GM12878 (cell line): ENCODE measurements around the gene LRRC8B. TPM values are rescaled to one million over a fixed set of nuclear protein-coding genes. Genes with fewer than 3 reads are reported as not detected.
A peak's percentile ranks its signal among the peaks of the same experiment; 100 is the strongest.

Source experiments
- ATAC-seq: fragments of 200-7000 bp; cut with Tn5 transposase; 3 replicates; pipeline ENCODE4 v1.9.1; 2020; ENCODE audit warnings: mild to moderate bottlenecking, moderate library complexity
- BruUV-seq: library from RNA; stranded (reverse); fragments of 400-500 nt; replicated peaks from 2 replicates; lab custom pipeline; 2021; lab: Mats Ljungman, UMichigan
- CTCF ChIA-PET: fragments of 300-600 bp; sonication (Branson Sonifier 250); formaldehyde crosslinking; extraction: SDS; loops from one replicate; lab custom pipeline; 2021; ENCODE audit warnings: inconsistent platforms; lab: Yijun Ruan, JAX
- POLR2A ChIA-PET: fragments of 350-600 bp; formaldehyde crosslinking; extraction: SDS; loops from one replicate; lab custom pipeline; 2021; ENCODE audit warnings: inconsistent platforms; lab: Charles Lee
- RAD21 ChIA-PET: fragments of 300-600 bp; sonication (Branson Sonifier 250); formaldehyde crosslinking; loops from one replicate; lab custom pipeline; 2023; ENCODE audit warnings: antibody characterized with exemption; ENCODE audit not compliant: unreplicated experiment; lab: Charles Lee
- SMC1A ChIA-PET: fragments of 300-600 bp; sonication (Branson Sonifier 250); formaldehyde crosslinking; loops from one replicate; lab custom pipeline; 2023; ENCODE audit not compliant: unreplicated experiment, uncharacterized antibody; lab: Charles Lee
- DNase-seq: peaks from one replicate; pipeline ENCODE4 v3.0.0-alpha.2; 2011; ENCODE audit warnings: low read depth, low spot score
- FAIRE-seq: peaks from 3 replicates; lab custom pipeline; 2011; peaks lifted over from hg19 to GRCh38; lab: Jason Lieb, UNC
- H2AFZ ChIP-seq: 2 replicates; pipeline ENCODE4 v1.6.0; 2011; ENCODE audit warnings: low read depth, low read length, control low read depth; ENCODE audit not compliant: control insufficient read depth
- H3K27ac ChIP-seq: 2 replicates; pipeline ENCODE4 v1.5.1; 2011; ENCODE audit warnings: control low read depth; ENCODE audit not compliant: control insufficient read depth, insufficient read depth
- H3K27me3 ChIP-seq, 2 experiments: replicated peaks in 1 of 2; 2 replicates each; pipeline versions ENCODE4 v1.6.0 to v1.6.1; 2011; ENCODE audit warnings: low read length in 1 of 2; ENCODE audit not compliant: control insufficient read depth in 2 of 2, insufficient read depth in 2 of 2
- H3K36me3 ChIP-seq, 2 experiments: 2 replicates each; pipeline ENCODE4 v1.5.1; 2011; ENCODE audit warnings: low read length in 1 of 2; ENCODE audit not compliant: control insufficient read depth in 2 of 2, insufficient read depth in 2 of 2
- H3K4me1 ChIP-seq: 2 replicates; pipeline ENCODE4 v1.6.1; 2011; ENCODE audit warnings: mild to moderate bottlenecking, low read length, moderate library complexity, mixed read lengths; ENCODE audit not compliant: control insufficient read depth, insufficient read depth
- H3K4me2 ChIP-seq: 2 replicates; pipeline ENCODE4 v1.6.0; 2011; ENCODE audit warnings: control low read depth; ENCODE audit not compliant: control insufficient read depth, insufficient read depth
- H3K4me3 ChIP-seq: fragments of 200-600 bp; sonication (generic); 2 replicates; pipeline ENCODE4 v1.5.1; 2016
- H3K79me2 ChIP-seq: 2 replicates; pipeline ENCODE4 v1.6.0; 2011; ENCODE audit warnings: low read length; ENCODE audit not compliant: control insufficient read depth, insufficient read depth
- H3K9ac ChIP-seq: 2 replicates; pipeline ENCODE4 v1.8.0; 2011; ENCODE audit warnings: low read length, control low read depth, mixed read lengths; ENCODE audit not compliant: control insufficient read depth, insufficient read depth
- H3K9me3 ChIP-seq: replicated peaks from 3 replicates; pipeline ENCODE4 v1.5.1; 2011; ENCODE audit warnings: mild to moderate bottlenecking, low read length; ENCODE audit not compliant: control insufficient read depth, insufficient read depth
- H4K20me1 ChIP-seq: 2 replicates; pipeline ENCODE4 v1.6.0; 2011; ENCODE audit not compliant: control insufficient read depth, insufficient read depth
- CTCF ChIP-seq, 3 experiments: IDR thresholded peaks in 2 of 3; conservative IDR thresholded peaks in 1 of 3; 2 replicates each; pipeline ENCODE4 v1.5.1; 2011; ENCODE audit warnings: low read depth in 3 of 3, low read length in 3 of 3, mild to moderate bottlenecking in 3 of 3, control low read depth in 2 of 3, moderate library complexity in 2 of 3, inconsistent platforms in 1 of 3, mixed read lengths in 1 of 3; ENCODE audit not compliant: control insufficient read depth in 2 of 3, insufficient read depth in 1 of 3; ENCODE audit errors: extremely low read depth in 1 of 3
- MEF2B ChIP-seq: fragments of 450-650 bp; IDR thresholded peaks from 2 replicates; pipeline ENCODE4 v1.6.1; 2018; ENCODE audit warnings: mild to moderate bottlenecking, moderate library complexity; ENCODE audit not compliant: partially characterized antibody, poor library complexity, severe bottlenecking
- NFIC ChIP-seq: IDR thresholded peaks from 2 replicates; pipeline ENCODE4 v1.6.1; 2012; ENCODE audit warnings: low read depth, mild to moderate bottlenecking, inconsistent platforms, low read length, moderate library complexity
- NR2C2 ChIP-seq: IDR thresholded peaks from 2 replicates; pipeline ENCODE4 v1.6.1; 2011; ENCODE audit warnings: borderline replicate concordance, low read depth; ENCODE audit not compliant: control insufficient read depth, insufficient read length
- RAD21 ChIP-seq: IDR thresholded peaks from 2 replicates; pipeline ENCODE4 v1.6.1; 2011; ENCODE audit warnings: mild to moderate bottlenecking, low read depth, low read length, moderate library complexity; ENCODE audit not compliant: insufficient read depth
- SKIL ChIP-seq: fragments of 450-650 bp; IDR thresholded peaks from 2 replicates; pipeline ENCODE4 v1.6.1; 2017; ENCODE audit warnings: mild to moderate bottlenecking, low read depth, inconsistent platforms; ENCODE audit not compliant: poor library complexity, severe bottlenecking
- USF1 ChIP-seq: IDR thresholded peaks from 2 replicates; pipeline ENCODE4 v1.6.1; 2011; ENCODE audit warnings: borderline replicate concordance, low read depth, mild to moderate bottlenecking, moderate library complexity, mixed read lengths, low read length; ENCODE audit not compliant: insufficient read depth; ENCODE audit errors: extremely low read length
- ZNF592 ChIP-seq: fragments of 450-650 bp; IDR thresholded peaks from 2 replicates; pipeline ENCODE4 v1.6.1; 2017; ENCODE audit warnings: mild to moderate bottlenecking, moderate library complexity
- WGBS: methylation state at CpG from one replicate; pipeline ENCODE4 v1.1.6; 2016; ENCODE audit warnings: low lambda C conversion rate; ENCODE audit not compliant: insufficient replicate concordance, insufficient coverage; ENCODE audit errors: missing lambda C conversion rate; 5-methylcytosine and 5-hydroxymethylcytosine counted together
- in situ Hi-C: fragments of 300-500 bp; cut with MboI; formaldehyde crosslinking; loops from 9 replicates; pipeline ENCODE4 v1.14.3; 2018; ENCODE audit warnings: mixed read lengths
- intact Hi-C: fragments of 100-400 bp; cut with micrococcal nuclease; formaldehyde crosslinking; loops from one replicate; pipeline ENCODE4 v1.14.2; 2022; ENCODE audit not compliant: unreplicated experiment
- polyA plus RNA-seq, 11 experiments: library from polyadenylated mRNA; depleted of rRNA in 4 of 11; unstranded in 6 of 11; stranded (reverse) in 5 of 11; fragments of >200 nt; fragmentation: Nextera tagmentation in 4 of 11; fragmentation: Illumina TruSeq in 1 of 11; extraction: Ambion mirVana in 4 of 11; extraction: Trizol in 1 of 11; gene quantifications; 1 replicate in 1 of 11; 2 replicates in 10 of 11; pipeline versions ENCODE4 v1.2.1 to v1.2.3, GENCODE V29; 2011 to 2016; ENCODE audit warnings: inconsistent platforms in 2 of 11, missing spikeins in 2 of 11, low read depth in 1 of 11
- total RNA-seq, 4 experiments: library from RNA; depleted of rRNA in 3 of 4; stranded (reverse); fragments of >200 nt in 3 of 4; fragmentation: Illumina TruSeq in 1 of 4; extraction: Trizol in 1 of 4; gene quantifications; 2 replicates each; pipeline versions ENCODE4 v1.2.1 to v1.2.3, GENCODE V29; 2013 to 2021

LRRC8B gene
- total and polyA plus RNA-seq, 10 of the 15 experiments (the other 5 are each of a cell fraction or from before 2014, with no cell fraction given): 1.3 to 9.2 (median 5.4) TPM

GRCh38 chr1:89630048-89630447 is 105.4 kb downstream of the LRRC8B start:
- Histone ChIP-seq H3K4me1 (peaks cover 12% of the 10 kb centered on the region), H3K27me3 (no peaks in the 10 kb centered on the region; a peak in 1 of 4 replicates)
- no peak for FAIRE-seq

More at GRCh38 chr1:89630048-89630447, 105.4 kb downstream of the LRRC8B start:
- no peak for DNase-seq
- 98% methylated on average over 3 of the region's 3 CpGs for WGBS
- ATAC-seq: no peak
- Histone ChIP-seq H3K9me3 (no peaks in the 10 kb centered on the region), H4K20me1 (no peaks in the 10 kb centered on the region), H3K79me2 (peaks cover 20% of the 10 kb centered on the region), H3K4me3 (no peak overlapping the region), H3K4me2 (no peak overlapping the region), H3K36me3 (no peaks in the 10 kb centered on the region), H3K27ac (no peak overlapping the region), H3K9ac (no peak overlapping the region), H2AFZ (no peak overlapping the region)
- TF ChIP-seq CTCF (IDR thresholded peaks at IDR 0.05 in 2 of 3, conservative IDR thresholded peaks at IDR 0.05 in 1 of 3; ENCODE audit: control insufficient read depth in 2 of 3, extremely low read depth in 1 of 3, insufficient read depth in 1 of 3, low read depth in 3 of 3, low read length in 3 of 3) (no peak), NFIC (no peak), MEF2B (no peak), RAD21 (peak; percentile 14; the same call in 1 of the 2 replicates), ZNF592 (no peak), USF1 (no peak), NR2C2 (no peak), SKIL (no peak)
- intact Hi-C loops (loop anchor here (5.0 to 10.0 kb wide), 2 partner anchors 42 to 365 kb away; partner anchors contain the start of gene ZNF326), in situ Hi-C loops (loop anchor here (25.0 kb wide), 1 partner anchor 357 kb away; the partner anchor contains the start of gene ZNF326)
- ChIA-PET CTCF (interaction anchor here (0.6 to 19.0 kb wide), 18 partner anchors 10 to 630 kb away, joined by 3 to 369 read pairs (median 4); no protein-coding TSS in a partner anchor), RAD21 (interaction anchor here (0.6 to 12.5 kb wide), 15 partner anchors 11 to 348 kb away, joined by 3 to 302 read pairs (median 3); no protein-coding TSS in a partner anchor), SMC1A (interaction anchor here (0.6 to 20.4 kb wide), 22 partner anchors 9 to 362 kb away, joined by 3 to 391 read pairs (median 4); no protein-coding TSS in a partner anchor), POLR2A (interaction anchor here (0.5 to 1.0 kb wide), 4 partner anchors 13 to 314 kb away, joined by 3 to 4 read pairs (median 4); no protein-coding TSS in a partner anchor)
- no TSS peak for BruUV-seq
